Measurements from ENCODE around the gene TMEM272. TPM values are rescaled to one million over a fixed set of nuclear protein-coding genes. Genes with fewer than 3 reads are reported as not detected.
"Not testable (repeated sequence)": the region's sequence is repeated elsewhere in the genome, so short reads cannot be mapped to it uniquely, and the experiment has no call there.

The TMEM272 gene
- total RNA-seq, 1 donor from 2014 or later = 2.9 TPM

GRCh38 chr13:51825165-51825592 lies 19.8 kb downstream of the TMEM272 start:
- Mint-ChIP-seq H3K27me3 (ENCODE audit: low read depth) (peaks cover 7% of the 10 kb centered on the region), H3K4me3 (no peak overlapping the region), H3K36me3 (no peaks in the 10 kb centered on the region), H3K27ac (no peak overlapping the region), H3K9me3 (no peaks in the 10 kb centered on the region), H3K4me1 (peaks cover 21% of the 10 kb centered on the region)
- TF ChIP-seq, protein P1, sequence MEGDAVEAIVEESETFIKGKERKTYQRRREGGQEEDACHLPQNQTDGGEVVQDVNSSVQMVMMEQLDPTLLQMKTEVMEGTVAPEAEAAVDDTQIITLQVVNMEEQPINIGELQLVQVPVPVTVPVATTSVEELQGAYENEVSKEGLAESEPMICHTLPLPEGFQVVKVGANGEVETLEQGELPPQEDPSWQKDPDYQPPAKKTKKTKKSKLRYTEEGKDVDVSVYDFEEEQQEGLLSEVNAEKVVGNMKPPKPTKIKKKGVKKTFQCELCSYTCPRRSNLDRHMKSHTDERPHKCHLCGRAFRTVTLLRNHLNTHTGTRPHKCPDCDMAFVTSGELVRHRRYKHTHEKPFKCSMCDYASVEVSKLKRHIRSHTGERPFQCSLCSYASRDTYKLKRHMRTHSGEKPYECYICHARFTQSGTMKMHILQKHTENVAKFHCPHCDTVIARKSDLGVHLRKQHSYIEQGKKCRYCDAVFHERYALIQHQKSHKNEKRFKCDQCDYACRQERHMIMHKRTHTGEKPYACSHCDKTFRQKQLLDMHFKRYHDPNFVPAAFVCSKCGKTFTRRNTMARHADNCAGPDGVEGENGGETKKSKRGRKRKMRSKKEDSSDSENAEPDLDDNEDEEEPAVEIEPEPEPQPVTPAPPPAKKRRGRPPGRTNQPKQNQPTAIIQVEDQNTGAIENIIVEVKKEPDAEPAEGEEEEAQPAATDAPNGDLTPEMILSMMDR (IDR thresholded peaks at IDR 0.05; ENCODE audit: unreplicated experiment) = no peak
- DNase-seq (ENCODE audit: low spot score in 2 of 2, unreplicated experiment in 2 of 2) = no peak

GRCh38 chr13:51824712-51825111 lies 20.3 kb downstream of the TMEM272 start:
- H3K9me3 Mint-ChIP-seq; H3K36me3 Mint-ChIP-seq; H3K4me3 Mint-ChIP-seq; DNase-seq (ENCODE audit: low spot score in 2 of 2, unreplicated experiment in 2 of 2); H3K27ac Mint-ChIP-seq; H3K27me3 Mint-ChIP-seq (ENCODE audit: low read depth): not testable (repeated sequence)
- H3K4me1 Mint-ChIP-seq = peaks cover 21% of the 10 kb centered on the region

GRCh38 chr13:51823863-51824262 lies 21.1 kb downstream of the TMEM272 start:
- Mint-ChIP-seq H3K9me3 (no peaks in the 10 kb centered on the region), H3K4me1 (peaks cover 21% of the 10 kb centered on the region), H3K4me3 (no peak overlapping the region), H3K27ac (no peak overlapping the region), H3K27me3 (ENCODE audit: low read depth) (peaks cover 10% of the 10 kb centered on the region), H3K36me3 (no peaks in the 10 kb centered on the region)
- no peak for DNase-seq (ENCODE audit: low spot score in 2 of 2, unreplicated experiment in 2 of 2)
- TF ChIP-seq, protein P1 (IDR thresholded peaks at IDR 0.05; ENCODE audit: unreplicated experiment) = no peak

DNA sequence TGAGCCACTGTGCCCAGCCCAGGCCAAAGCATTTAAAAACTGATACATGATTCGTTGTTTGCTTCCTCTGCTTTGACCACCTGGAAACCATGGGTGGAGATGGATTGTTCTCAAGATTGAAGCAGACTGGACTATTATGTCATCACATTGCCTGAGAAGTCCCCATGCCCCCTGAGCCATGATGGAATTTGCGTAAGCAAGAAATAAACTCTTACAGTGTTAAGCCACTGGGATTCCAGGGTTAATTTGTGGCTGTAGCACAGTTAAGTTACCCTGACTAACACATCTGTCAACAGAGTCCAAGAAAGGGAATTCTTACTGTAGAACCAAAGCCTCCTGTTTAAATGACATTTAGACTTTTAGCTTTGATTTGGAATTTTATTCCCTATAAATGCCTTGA lies 21.6 kb downstream of the TMEM272 start:
- Mint-ChIP-seq H3K36me3 (no peaks in the 10 kb centered on the region), H3K4me1 (peaks cover 21% of the 10 kb centered on the region), H3K4me3 (no peak overlapping the region), H3K27me3 (ENCODE audit: low read depth) (peaks cover 14% of the 10 kb centered on the region), H3K9me3 (no peaks in the 10 kb centered on the region), H3K27ac (no peak overlapping the region)
- DNase-seq (ENCODE audit: low spot score in 2 of 2, unreplicated experiment in 2 of 2) = no peak
- TF ChIP-seq, protein P1 (IDR thresholded peaks at IDR 0.05; ENCODE audit: unreplicated experiment) = no peak

GRCh38 chr13:51822106-51822815 lies 22.7 kb downstream of the TMEM272 start:
- Mint-ChIP-seq H3K27ac (no peak overlapping the region), H3K36me3 (no peaks in the 10 kb centered on the region), H3K9me3 (no peaks in the 10 kb centered on the region), H3K4me3 (no peak overlapping the region), H3K4me1 (peaks cover 21% of the 10 kb centered on the region), H3K27me3 (ENCODE audit: low read depth) (peaks cover 21% of the 10 kb centered on the region)
- TF ChIP-seq, protein P1 (IDR thresholded peaks at IDR 0.05; ENCODE audit: unreplicated experiment) = no peak
- DNase-seq (ENCODE audit: low spot score in 2 of 2, unreplicated experiment in 2 of 2) = no peak

DNA sequence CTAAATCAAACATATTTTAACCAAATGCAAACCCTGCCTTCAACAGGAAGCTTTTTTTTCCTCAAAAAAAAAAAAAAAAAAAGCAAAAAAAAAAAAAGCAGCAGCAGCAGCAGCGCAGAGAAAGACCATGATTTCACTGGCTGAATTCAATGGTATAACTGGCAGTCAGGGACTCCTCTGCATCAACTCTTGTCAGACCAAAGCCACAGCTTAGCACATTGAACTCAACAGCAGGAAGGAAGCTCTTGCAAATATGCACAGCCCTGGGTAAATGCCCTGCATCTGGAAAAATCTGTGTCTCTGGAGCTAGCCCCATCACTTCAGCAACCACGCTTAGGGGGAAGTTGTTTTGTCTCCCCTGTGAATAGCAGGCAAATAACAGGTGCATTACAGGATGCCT lies 23.4 kb downstream of the TMEM272 start:
- H3K27ac Mint-ChIP-seq = no peak overlapping the region
- H3K4me3 Mint-ChIP-seq = no peak overlapping the region
- peaks cover 15% of the 10 kb centered on the region for H3K4me1 Mint-ChIP-seq
- TF ChIP-seq, protein P1 (IDR thresholded peaks at IDR 0.05; ENCODE audit: unreplicated experiment) = no peak
- no peak for DNase-seq (ENCODE audit: low spot score in 2 of 2, unreplicated experiment in 2 of 2)
- no peaks in the 10 kb centered on the region for H3K9me3 Mint-ChIP-seq
- peaks cover 25% of the 10 kb centered on the region for H3K27me3 Mint-ChIP-seq (ENCODE audit: low read depth)
- H3K36me3 Mint-ChIP-seq = no peaks in the 10 kb centered on the region
